Lower leg skin (tissue), 4 donors: ENCODE measurements around the gene COL27A1. TPM values are rescaled to one million over a fixed set of nuclear protein-coding genes. Genes with fewer than 3 reads are reported as not detected.

Source experiments
- DNase-seq, 2 donors: peaks; one replicate each; pipeline ENCODE4 v3.0.0-alpha.2; 2019; ENCODE audit warnings: low spot score in 2 of 2
- H3K4me3 ChIP-seq: fragments of 200-600 bp; sonication (generic); 2 replicates; pipeline ENCODE4 v1.5.1; 2017; ENCODE audit warnings: mild to moderate bottlenecking, low read depth; ENCODE audit not compliant: poor library complexity, severe bottlenecking
- POLR2A ChIP-seq, 2 donors: fragments of 450-650 bp; IDR thresholded peaks; one replicate each; pipeline ENCODE4 v1.6.1; 2016 to 2017; ENCODE audit warnings: antibody characterized with exemption in 2 of 2, mild to moderate bottlenecking in 1 of 2, moderate library complexity in 1 of 2
- WGBS, 2 donors: methylation state at CpG; one replicate each; pipeline ENCODE4 v1.1.5; 2018; 5-methylcytosine and 5-hydroxymethylcytosine counted together
- intact Hi-C: fragments of 100-400 bp; cut with DNase I; formaldehyde crosslinking; loops from one replicate; pipeline ENCODE4 v1.15.0; 2023; ENCODE audit warnings: low total_unique reads
- total RNA-seq, 4 donors: library from RNA; depleted of rRNA; stranded (reverse); fragments of >200 nt; gene quantifications; one replicate each; pipeline ENCODE4 v1.1.0, GENCODE V29; 2016
- TF ChIP-seq, protein P1 (sequence below), 3 donors: fragments of 450-650 bp; IDR thresholded peaks; one replicate each; pipeline ENCODE4 v1.5.1; 2016; ENCODE audit warnings: antibody characterized with exemption in 3 of 3, mild to moderate bottlenecking in 3 of 3, moderate library complexity in 2 of 3

Gene COL27A1
- total RNA-seq, 4 donors from 2014 or later, result 9.4 to 16.1 (median 12.3) TPM

GRCh38 chr9:114282926-114283325 lies 127.6 kb downstream of the COL27A1 start:
- no peak for TF ChIP-seq POLR2A (IDR thresholded peaks at IDR 0.05)
- TF ChIP-seq, protein P1, sequence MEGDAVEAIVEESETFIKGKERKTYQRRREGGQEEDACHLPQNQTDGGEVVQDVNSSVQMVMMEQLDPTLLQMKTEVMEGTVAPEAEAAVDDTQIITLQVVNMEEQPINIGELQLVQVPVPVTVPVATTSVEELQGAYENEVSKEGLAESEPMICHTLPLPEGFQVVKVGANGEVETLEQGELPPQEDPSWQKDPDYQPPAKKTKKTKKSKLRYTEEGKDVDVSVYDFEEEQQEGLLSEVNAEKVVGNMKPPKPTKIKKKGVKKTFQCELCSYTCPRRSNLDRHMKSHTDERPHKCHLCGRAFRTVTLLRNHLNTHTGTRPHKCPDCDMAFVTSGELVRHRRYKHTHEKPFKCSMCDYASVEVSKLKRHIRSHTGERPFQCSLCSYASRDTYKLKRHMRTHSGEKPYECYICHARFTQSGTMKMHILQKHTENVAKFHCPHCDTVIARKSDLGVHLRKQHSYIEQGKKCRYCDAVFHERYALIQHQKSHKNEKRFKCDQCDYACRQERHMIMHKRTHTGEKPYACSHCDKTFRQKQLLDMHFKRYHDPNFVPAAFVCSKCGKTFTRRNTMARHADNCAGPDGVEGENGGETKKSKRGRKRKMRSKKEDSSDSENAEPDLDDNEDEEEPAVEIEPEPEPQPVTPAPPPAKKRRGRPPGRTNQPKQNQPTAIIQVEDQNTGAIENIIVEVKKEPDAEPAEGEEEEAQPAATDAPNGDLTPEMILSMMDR (IDR thresholded peaks at IDR 0.05), result no peak
- peak in 1 of 2 donors; percentile 52 for DNase-seq
- 35 to 46% methylated on average over 5 of the region's 5 CpGs for WGBS, 2 donors
- intact Hi-C loops, result no loop called here
- H3K4me3 ChIP-seq, result no peak overlapping the region

GRCh38 chr9:114283551-114284111 lies 128.3 kb downstream of the COL27A1 start:
- no peak overlapping the region for H3K4me3 ChIP-seq
- WGBS, 2 donors, result 76 to 83% methylated on average over 14 of the region's 14 CpGs
- DNase-seq, result peak in 1 of 2 donors; percentile 82
- intact Hi-C loops, result no loop called here
- TF ChIP-seq POLR2A (IDR thresholded peaks at IDR 0.05), result no peak
- TF ChIP-seq, protein P1 (IDR thresholded peaks at IDR 0.05), result no peak

- DNase-seq, result peak in 1 of 2 donors; percentile 70
- TF ChIP-seq, protein P1 (IDR thresholded peaks at IDR 0.05), result no peak
- no peak for TF ChIP-seq POLR2A (IDR thresholded peaks at IDR 0.05)
- no peak overlapping the region for H3K4me3 ChIP-seq
- WGBS, 2 donors, result 82 to 87% methylated on average over 11 of the region's 11 CpGs
- intact Hi-C loops, result loop anchor here (5.0 kb wide), 2 partner anchors 132 to 177 kb away; no protein-coding TSS in a partner anchor
Measured at GRCh38 chr9:114284316-114285060, 129.2 kb downstream of the COL27A1 start.

- intact Hi-C loops, result loop anchor here (5.0 kb wide), 2 partner anchors 133 to 178 kb away; no protein-coding TSS in a partner anchor
- 57 to 58% methylated on average over 20 of the region's 20 CpGs for WGBS, 2 donors
- H3K4me3 ChIP-seq, result no peak overlapping the region
- TF ChIP-seq POLR2A (IDR thresholded peaks at IDR 0.05), result no peak
- TF ChIP-seq, protein P1 (IDR thresholded peaks at IDR 0.05), result no peak
- DNase-seq, result peak in 1 of 2 donors; percentile 84
Measured at GRCh38 chr9:114285166-114285867, 130.0 kb downstream of the COL27A1 start.

DNA sequence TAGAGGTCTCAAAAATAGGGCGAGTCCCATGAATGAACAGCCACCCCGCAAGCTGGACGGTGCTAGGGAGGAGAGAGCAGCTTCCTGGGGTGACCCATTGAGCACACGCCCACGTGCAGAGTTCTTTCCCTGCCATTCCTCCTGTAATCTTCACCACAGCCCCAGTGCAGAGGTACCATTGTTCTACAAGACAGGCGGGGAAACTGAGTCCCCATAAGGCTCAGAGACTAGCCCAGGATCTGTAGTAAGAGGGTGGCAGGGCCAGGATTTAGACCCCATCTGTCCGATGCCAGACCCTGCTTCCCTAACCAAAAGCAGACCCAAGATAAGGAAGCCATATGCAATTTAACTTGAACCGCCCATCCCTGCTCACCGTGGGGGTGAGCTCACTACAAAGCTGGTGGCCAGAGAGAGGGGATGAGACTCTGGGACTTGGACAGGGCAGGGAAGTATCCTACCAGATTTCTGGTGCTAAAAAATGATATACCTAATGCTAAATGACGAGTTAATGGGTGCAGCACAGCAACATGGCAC lies 130.9 kb downstream of the COL27A1 start:
- intact Hi-C loops, result loop anchor here (5.0 kb wide), 2 partner anchors 134 to 179 kb away; no protein-coding TSS in a partner anchor
- WGBS, 2 donors, result 79 to 84% methylated on average over 10 of the region's 10 CpGs

More for the DNA sequence above, 130.9 kb downstream of the COL27A1 start:
- peak in 1 of 2 donors; percentile 45 for DNase-seq
- H3K4me3 ChIP-seq, result no peak overlapping the region
- TF ChIP-seq, protein P1 (IDR thresholded peaks at IDR 0.05), result no peak
- no peak for TF ChIP-seq POLR2A (IDR thresholded peaks at IDR 0.05)
